Glomerular visceral epithelial cell (primary cell): ENCODE results near the gene PTPN6.
"Not testable (repeated sequence)": the region's sequence is repeated elsewhere in the genome, so short reads cannot be mapped to it uniquely, and the experiment has no call there.

Experiments
- DNase-seq: peaks from one replicate; pipeline ENCODE4 v3.0.0-alpha.2; 2016; ENCODE audit errors: extremely low spot score

Gene PTPN6

DNA sequence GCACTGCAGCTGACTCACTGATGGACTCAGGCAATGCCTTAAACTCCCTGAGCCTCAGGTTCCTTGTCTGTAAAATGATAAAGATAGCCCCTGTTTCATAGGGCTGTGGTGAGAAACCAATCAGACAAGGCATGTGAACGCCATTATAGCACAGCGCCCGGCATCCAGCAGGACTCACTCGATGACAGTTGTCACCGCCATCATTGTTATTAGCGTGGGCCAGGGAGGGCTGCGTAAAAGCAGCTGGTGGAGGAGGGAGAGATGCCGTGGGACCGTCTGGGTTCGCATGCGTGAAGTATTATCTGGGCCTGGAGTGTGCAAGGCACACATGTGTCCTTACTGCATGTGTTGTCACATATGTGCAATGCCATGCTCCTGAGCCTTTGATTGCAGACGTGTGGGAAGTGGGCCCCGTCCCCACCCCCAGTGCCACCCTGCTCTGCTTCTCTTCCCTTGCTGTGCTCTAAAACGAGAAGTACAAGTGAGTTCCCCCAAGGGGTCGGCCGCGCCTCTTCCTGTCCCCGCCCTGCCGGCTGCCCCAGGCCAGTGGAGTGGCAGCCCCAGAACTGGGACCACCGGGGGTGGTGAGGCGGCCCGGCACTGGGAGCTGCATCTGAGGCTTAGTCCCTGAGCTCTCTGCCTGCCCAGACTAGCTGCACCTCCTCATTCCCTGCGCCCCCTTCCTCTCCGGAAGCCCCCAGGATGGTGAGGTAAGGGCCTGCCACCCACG lies at the start of gene PTPN6:
Gene PTPN6, plus strand, starts transcription at position 546 of the 730 bp plus-strand sequence. Its CDS starts 157 bp downstream, at position 703.
- DNase-seq = no peak

DNA sequence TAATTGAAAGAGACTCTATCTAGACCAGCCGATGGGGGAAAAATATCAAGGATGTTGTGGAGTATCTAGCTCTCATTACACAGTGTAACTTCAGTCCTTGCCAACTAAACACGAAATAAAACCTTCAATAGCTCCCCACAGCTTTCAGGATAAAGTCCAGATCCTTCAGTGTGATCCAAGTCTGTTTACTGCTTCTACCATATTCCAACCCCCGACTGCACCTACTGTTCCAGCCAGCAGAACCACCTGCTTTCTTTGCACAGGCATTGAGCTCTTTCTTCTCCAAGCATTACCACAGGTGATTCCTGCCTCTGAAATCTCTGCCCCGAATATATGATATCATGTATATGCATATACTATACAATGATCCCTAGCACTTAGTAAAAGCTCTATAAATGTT lies 48.7 kb upstream of the PTPN6 start:
- DNase-seq = no peak

DNA sequence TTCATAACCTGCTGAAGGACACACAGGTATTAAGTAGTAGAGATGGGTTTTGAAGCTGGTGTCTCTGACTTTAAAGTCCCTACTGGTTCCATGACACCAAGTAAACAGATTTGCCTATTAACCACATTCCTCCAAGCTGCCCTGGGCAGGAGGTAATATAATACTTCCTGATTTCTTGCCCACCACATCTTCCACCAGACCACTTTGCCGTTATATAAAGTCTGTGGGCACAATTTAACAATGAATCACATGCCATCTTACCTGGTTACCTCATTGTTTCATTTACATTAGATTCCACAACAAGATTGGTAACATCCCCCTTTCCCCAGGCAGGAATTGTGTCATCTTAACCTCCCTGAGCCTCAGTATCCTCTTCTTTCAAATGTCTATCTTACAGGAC lies 47.4 kb upstream of the PTPN6 start:
- peak; percentile 32 for DNase-seq

DNA sequence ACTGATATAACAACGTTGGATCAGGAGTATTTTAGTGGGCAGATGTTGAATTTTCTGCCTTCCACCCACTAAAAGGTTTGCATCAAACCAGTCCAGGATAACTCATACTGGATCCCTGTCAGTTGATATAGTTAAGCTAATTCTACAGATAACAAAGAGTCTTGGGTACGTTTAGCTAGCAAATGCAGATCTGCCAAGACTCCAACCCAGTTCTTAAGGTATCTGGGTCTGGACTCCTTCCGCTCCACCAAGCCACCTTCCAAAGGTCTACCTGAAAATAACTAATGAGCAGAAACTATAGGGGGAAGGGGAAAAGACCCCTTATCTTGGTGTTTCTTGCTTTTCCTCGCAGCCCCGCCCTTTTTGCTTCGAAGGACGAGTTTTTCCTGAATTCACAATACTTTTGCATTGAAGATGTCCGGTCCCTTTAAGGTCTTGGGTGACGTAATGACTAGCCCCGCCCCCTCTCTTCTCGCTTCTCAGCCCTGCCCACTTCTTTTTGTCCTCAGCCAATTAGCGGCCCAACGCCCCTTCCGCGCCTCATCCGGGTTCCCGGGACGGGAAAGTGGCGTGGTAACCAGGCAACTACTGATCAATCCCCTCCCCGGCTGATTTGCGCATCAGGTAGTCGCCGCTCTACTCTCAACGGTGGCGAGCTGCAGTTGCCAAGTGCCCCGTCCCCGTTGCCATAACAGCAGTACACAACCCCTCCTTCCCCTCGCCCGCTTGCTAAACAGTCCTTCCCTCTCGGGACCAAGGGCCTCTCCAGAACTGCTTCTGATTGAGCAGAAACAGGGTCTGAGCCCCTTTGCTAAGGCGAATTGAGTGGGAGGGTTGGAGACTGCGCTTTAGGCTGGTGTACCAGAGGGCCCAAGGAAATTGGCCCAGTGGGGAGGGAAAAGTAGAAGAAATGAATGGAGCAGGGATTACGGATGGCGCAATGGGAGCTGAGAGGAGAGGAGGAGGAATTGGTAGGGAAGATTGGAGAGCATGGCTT lies 46.6 kb upstream of the PTPN6 start, which contains the start of gene LRRC23:
Gene LRRC23, plus strand, starts transcription at position 543 of the 997 bp plus-strand sequence. CDS start 812 bp downstream, outside the sequence.
- DNase-seq = peak; percentile 93

DNA sequence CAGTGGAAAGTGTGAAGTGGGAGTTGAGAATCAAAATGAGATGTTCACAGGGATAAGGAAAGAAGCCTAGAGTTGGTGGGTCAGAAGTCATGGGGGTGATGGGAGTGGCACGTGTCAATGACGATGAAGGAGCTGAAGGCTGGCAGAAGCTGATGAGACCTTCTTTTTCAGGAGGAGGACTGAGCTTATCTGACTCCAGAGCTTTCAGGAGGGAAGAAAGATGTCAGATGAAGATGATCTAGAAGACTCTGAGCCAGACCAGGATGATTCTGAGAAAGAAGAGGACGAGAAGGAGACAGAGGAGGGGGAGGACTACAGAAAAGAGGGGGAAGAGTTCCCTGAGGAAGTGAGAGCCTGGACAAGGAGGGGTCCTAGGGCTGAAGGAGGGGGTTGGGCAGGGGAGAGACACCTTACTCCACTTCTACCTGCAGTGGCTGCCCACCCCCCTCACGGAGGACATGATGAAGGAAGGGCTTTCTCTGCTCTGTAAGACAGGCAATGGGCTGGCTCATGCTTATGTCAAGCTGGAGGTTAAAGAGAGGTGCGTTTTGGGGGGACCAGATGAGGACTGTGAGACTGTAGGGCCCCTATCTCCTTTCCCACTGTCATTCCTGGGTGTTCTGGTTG lies 45.6 kb upstream of the PTPN6 start:
- no peak for DNase-seq

DNA sequence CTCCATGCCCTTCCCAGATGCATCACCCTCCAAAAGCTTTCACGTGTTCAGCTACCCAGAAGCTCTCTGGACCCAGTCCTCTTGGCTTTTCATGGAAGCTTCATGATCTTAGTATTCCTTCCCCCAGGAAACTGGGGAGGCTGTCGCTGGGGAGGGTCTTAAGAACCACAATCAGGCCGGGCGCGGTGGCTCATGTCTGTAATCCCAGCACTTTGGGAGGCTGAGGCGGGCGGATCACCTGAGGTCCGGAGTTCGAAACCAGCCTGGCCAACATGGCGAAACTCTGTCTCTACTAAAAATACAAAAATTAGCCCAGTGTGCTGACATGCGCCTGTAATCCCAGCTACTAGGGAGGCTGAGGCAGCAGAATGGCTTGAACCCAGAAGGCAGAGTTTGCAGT lies 43.0 kb upstream of the PTPN6 start:
- DNase-seq = not testable (repeated sequence)

DNA sequence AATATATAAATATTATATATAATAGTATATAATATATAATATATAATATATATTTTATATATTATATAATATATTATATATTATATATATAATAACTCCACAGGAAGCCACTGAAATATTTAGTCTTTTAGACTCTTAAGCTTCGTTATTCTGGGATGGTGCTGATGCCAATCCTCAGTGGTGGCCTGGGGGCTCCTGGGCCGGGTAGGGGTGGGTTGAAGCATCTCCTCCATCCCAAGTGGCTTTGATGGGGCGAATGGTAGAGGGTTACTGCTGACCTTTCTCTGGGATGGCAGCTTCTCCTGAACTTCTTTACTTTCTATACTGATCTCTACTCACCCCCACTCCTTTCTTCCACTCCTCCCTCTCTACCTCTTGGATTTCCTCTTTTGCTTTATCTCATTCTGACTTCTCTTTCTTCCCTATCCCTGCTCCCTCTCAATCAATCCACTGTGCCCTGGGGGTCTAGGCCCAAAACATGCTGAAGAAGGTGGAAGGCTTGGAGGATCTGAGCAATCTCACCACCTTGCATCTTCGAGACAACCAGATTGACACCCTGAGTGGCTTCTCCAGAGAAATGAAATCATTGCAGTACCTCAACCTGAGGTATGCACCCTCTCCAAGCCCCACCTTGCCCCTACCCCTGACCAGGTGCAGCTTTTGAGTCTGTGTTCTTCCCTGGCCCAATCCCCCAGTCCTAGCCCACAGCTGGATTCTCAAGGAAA lies 41.6 kb upstream of the PTPN6 start:
- no peak for DNase-seq

DNA sequence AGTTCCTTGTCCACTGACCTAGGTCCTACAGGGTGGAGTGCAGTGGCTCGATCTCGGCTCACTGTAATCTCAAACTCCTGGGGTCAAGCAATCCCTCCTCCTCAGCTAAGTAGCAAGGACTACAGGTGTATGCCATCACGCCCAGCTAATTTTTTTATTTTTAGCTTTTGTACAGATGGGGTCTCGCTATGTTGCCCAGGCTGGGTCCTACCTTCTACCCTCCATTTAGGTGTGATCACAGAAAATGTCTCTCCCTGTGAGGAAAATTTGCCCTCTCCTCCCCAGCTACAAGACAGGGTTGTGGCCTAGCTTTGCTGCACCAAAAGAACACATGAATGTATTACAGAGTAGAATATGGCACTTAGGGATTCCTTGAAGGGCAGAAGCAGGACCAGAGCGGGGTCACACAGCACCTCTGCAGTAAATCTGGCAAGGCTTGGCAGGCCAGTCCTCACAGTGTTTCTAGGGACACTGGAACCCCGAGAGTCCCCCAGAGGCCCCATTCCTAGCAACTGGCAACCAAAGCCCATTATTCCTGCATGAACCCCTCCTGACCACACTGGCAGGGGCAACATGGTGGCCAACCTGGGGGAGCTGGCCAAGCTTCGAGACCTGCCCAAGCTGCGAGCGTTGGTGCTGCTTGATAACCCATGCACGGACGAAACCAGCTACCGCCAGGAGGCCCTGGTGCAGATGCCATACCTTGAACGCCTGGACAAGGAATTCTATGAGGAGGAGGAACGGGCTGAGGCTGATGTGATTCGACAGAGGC lies 38.8 kb upstream of the PTPN6 start:
- DNase-seq = no peak

DNA sequence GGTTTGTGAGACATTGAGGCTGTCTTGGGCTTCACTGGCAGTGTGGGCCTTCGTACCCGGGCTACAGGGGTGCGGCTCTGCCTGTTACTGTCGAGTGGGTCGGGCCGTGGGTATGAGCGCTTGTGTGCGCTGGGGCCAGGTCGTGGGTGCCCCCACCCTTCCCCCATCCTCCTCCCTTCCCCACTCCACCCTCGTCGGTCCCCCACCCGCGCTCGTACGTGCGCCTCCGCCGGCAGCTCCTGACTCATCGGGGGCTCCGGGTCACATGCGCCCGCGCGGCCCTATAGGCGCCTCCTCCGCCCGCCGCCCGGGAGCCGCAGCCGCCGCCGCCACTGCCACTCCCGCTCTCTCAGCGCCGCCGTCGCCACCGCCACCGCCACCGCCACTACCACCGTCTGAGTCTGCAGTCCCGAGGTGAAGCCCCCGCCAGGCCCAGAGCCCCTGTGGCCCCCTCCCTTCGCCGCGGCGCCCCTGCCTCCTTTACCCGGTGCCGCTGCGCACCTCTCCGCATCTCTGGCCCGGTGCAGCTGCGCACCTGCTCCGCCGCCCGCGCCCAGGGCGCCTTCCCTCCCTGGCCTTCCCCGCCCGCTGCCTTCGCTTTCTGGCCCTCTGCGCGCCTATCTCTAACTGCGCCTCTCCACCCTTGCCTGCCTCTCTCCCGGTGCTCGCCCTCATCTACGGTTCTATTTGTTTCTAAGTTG lies 36.8 kb upstream of the PTPN6 start, which contains the start of gene ENO2:
Gene ENO2, plus strand, starts transcription at position 335 of the 701 bp plus-strand sequence. CDS start 1,253 bp downstream, outside the sequence.
- DNase-seq = peak; percentile 65

DNA sequence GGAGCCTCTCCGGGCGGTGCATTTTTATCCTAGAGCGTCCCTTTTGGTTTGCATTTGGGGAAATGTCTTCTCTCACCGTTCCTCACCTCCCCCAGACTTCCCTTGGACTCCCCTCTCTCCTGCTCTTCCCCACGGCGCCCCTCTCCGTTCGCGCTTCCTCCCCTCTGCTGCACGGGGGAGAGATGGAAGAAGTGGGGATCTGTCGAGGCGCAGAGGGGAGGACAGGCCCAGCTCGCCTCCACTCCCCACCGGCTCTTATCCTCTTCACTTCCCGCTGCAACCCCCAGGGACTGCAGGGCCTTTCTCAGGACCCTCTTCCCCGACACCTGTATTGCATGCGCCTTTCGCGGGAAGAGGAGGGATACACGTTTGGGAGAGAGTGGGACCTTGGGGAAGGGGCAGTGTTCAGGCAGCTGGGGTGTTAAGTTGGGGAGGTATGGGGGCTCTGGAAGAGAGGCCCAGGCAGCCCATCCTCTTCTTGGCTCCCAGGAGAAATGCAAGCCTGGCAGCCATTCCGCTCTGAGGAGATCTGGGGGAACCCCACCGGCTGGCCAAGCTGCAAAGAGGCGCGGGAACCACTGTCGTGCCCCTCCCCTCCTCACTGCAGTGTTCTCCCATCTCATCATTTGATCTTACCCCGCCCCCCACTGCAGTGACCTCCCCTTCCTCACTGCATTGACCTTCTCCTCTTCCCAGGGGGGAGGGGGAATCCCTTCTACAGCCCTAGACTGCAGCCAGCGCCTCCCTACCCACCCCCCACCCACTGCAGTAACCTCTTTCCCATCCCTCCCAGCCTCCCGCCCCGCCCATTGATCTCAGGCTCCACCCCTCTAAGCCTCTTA lies 36.0 kb upstream of the PTPN6 start:
- no peak for DNase-seq

DNA sequence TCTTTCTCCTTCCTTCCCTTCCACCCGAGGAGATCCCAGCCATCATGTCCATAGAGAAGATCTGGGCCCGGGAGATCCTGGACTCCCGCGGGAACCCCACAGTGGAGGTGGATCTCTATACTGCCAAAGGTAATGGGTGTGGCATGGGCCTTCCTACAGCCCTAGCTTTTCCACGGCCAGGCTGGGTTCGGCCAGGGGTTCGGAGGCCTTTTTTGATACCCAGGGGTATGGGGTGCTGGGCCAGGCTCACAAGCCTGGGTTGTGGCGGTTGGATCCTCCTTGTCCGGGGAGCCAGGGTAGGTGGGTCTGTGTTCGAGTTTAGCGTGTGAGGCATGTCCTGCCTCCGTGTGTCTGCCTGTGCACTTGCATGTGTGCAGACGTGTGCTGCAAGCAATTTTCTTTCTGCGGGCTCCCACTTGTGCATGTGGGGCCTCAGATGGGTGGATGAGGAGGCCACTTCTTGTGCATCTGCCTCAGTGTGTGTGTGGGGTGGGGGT lies 35.3 kb upstream of the PTPN6 start:
- DNase-seq = no peak

DNA sequence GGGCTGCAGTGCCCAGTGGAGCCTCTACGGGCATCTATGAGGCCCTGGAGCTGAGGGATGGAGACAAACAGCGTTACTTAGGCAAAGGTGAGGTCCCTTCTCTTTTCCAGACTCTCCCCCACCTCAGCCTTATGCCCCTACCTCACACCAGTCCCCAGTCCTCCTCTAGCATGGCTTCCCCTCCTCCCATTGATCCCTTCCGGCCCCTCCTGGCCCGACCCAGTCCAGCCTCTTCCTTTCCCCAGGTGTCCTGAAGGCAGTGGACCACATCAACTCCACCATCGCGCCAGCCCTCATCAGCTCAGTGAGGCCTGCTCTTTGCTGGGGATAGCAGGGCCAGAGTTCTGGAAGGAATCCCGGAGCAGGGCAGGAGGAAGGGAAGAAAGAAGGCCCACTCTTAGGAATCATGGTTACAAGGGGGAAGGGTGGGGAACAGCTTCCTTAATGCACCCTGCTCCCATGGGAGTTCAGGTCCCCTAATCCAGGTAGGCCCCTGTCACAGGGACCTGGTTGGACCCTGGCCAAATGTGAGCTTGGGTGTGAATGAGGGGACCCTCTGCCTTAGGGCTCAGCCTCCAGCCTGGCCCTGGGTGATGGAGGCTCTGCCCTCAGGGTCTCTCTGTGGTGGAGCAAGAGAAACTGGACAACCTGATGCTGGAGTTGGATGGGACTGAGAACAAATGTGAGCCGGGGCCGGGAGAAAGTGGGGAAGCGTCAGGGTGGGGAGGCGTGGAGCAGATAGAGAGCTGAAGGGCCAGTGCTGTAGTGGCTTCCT lies 34.5 kb upstream of the PTPN6 start:
- no peak for DNase-seq

DNA sequence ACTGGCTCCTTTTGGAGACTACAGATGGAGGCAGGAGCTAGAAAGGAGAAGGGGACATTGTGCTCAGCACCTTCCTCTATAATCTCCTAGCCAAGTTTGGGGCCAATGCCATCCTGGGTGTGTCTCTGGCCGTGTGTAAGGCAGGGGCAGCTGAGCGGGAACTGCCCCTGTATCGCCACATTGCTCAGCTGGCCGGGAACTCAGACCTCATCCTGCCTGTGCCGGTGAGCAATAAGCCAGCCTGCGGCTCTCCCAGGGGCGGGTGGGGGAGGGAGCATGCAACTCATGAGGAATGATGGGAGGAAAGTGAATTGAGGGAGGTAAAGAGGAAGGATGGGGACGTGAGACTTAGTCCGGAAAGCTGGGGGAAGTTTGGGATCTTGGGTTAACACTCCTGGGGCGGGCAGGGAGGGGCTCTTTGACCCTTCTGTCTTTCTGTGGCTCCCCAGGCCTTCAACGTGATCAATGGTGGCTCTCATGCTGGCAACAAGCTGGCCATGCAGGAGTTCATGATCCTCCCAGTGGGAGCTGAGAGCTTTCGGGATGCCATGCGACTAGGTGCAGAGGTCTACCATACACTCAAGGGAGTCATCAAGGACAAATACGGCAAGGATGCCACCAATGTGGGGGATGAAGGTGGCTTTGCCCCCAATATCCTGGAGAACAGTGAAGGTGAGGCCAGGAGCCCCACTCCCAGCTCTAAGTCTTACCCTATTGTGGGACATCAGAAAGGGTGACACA lies 33.5 kb upstream of the PTPN6 start:
- peak; percentile 71 for DNase-seq

DNA sequence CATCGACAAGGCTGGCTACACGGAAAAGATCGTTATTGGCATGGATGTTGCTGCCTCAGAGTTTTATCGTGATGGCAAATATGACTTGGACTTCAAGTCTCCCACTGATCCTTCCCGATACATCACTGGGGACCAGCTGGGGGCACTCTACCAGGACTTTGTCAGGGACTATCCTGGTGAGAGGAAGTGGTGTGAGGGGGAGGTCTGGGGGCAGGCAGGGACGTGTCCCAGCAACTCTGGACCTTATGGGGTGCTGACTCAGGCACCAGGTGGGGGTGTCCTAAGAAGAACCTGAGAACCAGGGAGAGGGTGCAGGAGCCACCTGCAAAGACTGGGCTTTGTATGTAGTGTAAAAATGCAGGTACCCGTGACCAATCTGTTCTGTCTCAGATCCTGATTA lies 31.6 kb upstream of the PTPN6 start:
- no peak for DNase-seq

DNA sequence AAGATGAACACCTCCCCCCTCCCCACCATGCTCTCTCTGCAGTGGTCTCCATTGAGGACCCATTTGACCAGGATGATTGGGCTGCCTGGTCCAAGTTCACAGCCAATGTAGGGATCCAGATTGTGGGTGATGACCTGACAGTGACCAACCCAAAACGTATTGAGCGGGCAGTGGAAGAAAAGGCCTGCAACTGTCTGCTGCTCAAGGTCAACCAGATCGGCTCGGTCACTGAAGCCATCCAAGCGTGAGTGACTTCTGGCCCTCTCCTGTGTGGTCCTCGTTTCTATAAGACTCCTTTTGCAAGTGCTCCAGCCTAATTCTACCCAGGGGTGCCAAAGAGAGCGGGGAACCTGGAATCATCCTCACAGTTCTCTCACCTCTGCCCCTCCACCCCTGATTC lies 29.6 kb upstream of the PTPN6 start:
- DNase-seq = no peak

DNA sequence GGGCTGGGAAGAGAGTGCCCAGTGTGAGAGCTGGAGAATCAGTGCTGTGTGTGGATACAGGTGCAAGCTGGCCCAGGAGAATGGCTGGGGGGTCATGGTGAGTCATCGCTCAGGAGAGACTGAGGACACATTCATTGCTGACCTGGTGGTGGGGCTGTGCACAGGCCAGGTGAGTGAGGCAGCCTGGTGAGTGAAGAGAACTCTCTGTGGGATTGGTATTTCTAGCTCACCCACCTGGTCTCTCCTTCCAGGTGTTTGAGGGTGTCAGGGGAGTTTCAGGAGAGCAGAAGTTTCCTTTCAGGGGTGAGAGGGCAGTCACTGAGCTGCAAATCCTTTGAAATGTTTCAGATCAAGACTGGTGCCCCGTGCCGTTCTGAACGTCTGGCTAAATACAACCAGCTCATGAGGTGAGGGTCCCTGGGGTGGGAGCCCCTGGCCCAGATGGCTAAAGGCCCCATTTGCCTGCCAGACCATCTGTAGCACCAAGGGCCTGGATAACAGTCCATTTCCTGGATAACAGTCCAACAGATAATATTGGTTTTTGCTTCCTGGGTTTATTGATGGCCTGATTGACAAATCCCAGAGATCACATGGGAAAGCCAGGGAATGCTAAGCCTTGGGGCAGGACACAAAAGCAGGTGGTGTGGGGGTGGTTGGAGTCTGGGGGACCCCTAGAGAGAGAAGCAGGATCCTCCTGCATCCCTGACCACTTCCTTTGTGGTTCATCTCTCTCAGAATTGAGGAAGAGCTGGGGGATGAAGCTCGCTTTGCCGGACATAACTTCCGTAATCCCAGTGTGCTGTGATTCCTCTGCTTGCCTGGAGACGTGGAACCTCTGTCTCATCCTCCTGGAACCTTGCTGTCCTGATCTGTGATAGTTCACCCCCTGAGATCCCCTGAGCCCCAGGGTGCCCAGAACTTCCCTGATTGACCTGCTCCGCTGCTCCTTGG lies 28.9 kb upstream of the PTPN6 start:
- DNase-seq = no peak
